Measurements from ENCODE around the gene SMURF2. TPM values are rescaled to one million over a fixed set of nuclear protein-coding genes. Genes with fewer than 3 reads are reported as not detected.

SMURF2 gene
- total RNA-seq, 1 experiment from 2014 or later: 76.6 TPM

DNA sequence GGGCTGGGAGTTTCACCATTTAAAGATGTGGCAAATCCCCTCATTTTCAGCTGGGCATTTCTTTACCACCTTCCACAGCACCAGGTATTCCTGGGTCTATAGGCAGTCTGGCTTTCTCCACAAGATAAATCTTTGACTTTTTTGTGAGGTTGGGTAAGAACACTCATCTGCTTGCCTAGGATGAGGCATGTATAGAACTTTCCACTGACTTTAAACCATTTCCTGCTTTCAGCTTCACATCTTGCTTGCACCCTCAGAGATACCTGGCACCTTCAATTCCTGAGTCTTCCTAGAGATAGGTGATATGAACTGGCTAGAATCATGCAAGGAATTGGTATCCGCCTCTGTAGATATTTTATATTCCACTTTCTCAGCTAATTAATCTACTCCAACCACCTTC is 27.9 kb downstream of the SMURF2 start:
- CTCF ChIA-PET: no interaction called here
- Histone ChIP-seq H2AFZ (ENCODE audit: low read length) (no peak overlapping the region), H3K9ac (ENCODE audit: low read length) (no peak overlapping the region), H3K9me3 (ENCODE audit: low read length) (no peaks in the 10 kb centered on the region), H3K27me3 (ENCODE audit: low read length) (no peaks in the 10 kb centered on the region), H4K20me1 (ENCODE audit: low read length) (peaks cover 50% of the 10 kb centered on the region), H3F3A (ENCODE audit: low read length, unreplicated experiment) (peaks cover 11% of the 10 kb centered on the region), H3K4me2 (ENCODE audit: low read length) (no peak overlapping the region), H3K36me3 (ENCODE audit: low read depth, low read length) (peaks cover 12% of the 10 kb centered on the region; the same call in 1 of the 2 replicates), H3K79me2 (ENCODE audit: low read length) (peaks cover 99% of the 10 kb centered on the region), H3K4me1 (ENCODE audit: insufficient read depth, low read length) (peaks cover 28% of the 10 kb centered on the region), H3K27ac (ENCODE audit: low read length) (no peak overlapping the region), H3K9me2 (replicated peaks; ENCODE audit: low read length) (no peaks in the 10 kb centered on the region), H3K4me3 (ENCODE audit: low read length) (no peak overlapping the region)
- DNase-seq: no peak
- TF ChIP-seq CTCF (conservative IDR thresholded peaks at IDR 0.05; ENCODE audit: low read depth, low read length) (no peak), EZH2 (IDR thresholded peaks at IDR 0.05; ENCODE audit: low read length, unreplicated experiment) (no peak), EZH2phosphoT487 (IDR thresholded peaks at IDR 0.05; ENCODE audit: borderline replicate concordance, low read length) (no peak)
- no TSS peak for BruUV-seq (replicated peaks)
- ATAC-seq: no peak
- intact Hi-C loops (cut with micrococcal nuclease): no loop called here
- POLR2A ChIA-PET (ENCODE audit: unreplicated experiment): no interaction called here

DNA sequence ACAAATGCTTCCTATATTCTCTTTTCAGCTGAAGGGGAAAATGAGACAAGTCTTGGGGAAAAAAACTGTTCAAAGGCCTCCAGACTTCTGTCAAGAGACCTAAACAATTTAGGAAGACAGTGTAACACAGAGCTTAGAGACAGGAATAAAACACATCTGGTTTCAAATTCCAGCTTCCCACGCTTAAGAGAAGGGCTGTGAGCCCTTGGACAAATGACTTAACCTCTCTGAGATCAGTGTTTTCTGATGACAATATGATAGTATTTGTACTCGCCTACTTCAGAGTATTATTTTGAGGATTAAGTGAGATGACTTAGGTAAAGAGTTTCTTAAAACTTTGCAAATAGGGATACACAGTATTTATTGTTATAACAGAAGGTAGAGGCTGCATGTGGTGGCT is 29.5 kb downstream of the SMURF2 start:
- DNase-seq (no peak), ATAC-seq (no peak)
- Histone ChIP-seq H3K9ac (ENCODE audit: low read length) (no peak overlapping the region), H3K9me2 (replicated peaks; ENCODE audit: low read length) (no peaks in the 10 kb centered on the region), H3K4me2 (ENCODE audit: low read length) (no peak overlapping the region), H3K27ac (ENCODE audit: low read length) (no peak overlapping the region), H3K4me1 (ENCODE audit: insufficient read depth, low read length) (peaks cover 28% of the 10 kb centered on the region), H2AFZ (ENCODE audit: low read length) (no peak overlapping the region), H3K27me3 (ENCODE audit: low read length) (no peaks in the 10 kb centered on the region), H3K4me3 (ENCODE audit: low read length) (no peak overlapping the region), H4K20me1 (ENCODE audit: low read length) (peaks cover 59% of the 10 kb centered on the region), H3K9me3 (ENCODE audit: low read length) (no peaks in the 10 kb centered on the region), H3F3A (ENCODE audit: low read length, unreplicated experiment) (peaks cover 11% of the 10 kb centered on the region), H3K36me3 (ENCODE audit: low read depth, low read length) (peaks cover 10% of the 10 kb centered on the region; the same call in 1 of the 2 replicates), H3K79me2 (ENCODE audit: low read length) (peaks cover 99% of the 10 kb centered on the region)
- intact Hi-C loops (cut with micrococcal nuclease): no loop called here
- TF ChIP-seq EZH2phosphoT487 (IDR thresholded peaks at IDR 0.05; ENCODE audit: borderline replicate concordance, low read length) (no peak), CTCF (conservative IDR thresholded peaks at IDR 0.05; ENCODE audit: low read depth, low read length) (no peak), EZH2 (IDR thresholded peaks at IDR 0.05; ENCODE audit: low read length, unreplicated experiment) (no peak)
- ChIA-PET POLR2A (ENCODE audit: unreplicated experiment) (no interaction called here), CTCF (interaction anchor here (0.5 to 0.6 kb wide), 2 partner anchors 9 to 104 kb away, joined by 3 to 4 read pairs; no protein-coding TSS in a partner anchor)
- no TSS peak for BruUV-seq (replicated peaks)

DNA sequence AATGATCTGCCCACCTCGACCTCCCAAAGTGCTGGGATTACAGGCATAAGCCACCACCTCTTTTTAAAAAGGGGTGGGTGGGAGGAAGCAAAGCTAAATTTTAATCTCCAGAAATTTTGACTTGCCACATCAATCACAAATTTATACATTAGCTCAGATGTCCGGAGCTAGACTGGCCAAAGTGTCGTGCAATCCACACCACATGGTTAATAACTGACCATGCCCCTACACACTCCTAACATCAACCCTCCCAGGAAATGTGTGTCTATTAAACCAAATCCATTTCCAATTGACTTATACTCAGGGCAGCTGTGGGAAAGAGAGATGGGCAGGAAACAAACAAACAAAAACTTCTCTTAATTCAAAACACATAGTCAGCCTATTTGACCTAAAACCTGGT is 29.9 kb downstream of the SMURF2 start:
- no peak overlapping the region for H3K4me3 ChIP-seq (ENCODE audit: low read length)
- H3K27ac ChIP-seq (ENCODE audit: low read length): no peak overlapping the region
- ChIA-PET POLR2A (ENCODE audit: unreplicated experiment) (no interaction called here), CTCF (interaction anchor here (0.6 kb wide), 1 partner anchor 8 kb away, joined by 4 read pairs; no protein-coding TSS in a partner anchor)
- no peak for DNase-seq
- TF ChIP-seq CTCF (conservative IDR thresholded peaks at IDR 0.05; ENCODE audit: low read depth, low read length) (no peak), EZH2 (IDR thresholded peaks at IDR 0.05; ENCODE audit: low read length, unreplicated experiment) (no peak), EZH2phosphoT487 (IDR thresholded peaks at IDR 0.05; ENCODE audit: borderline replicate concordance, low read length) (no peak)
- H3K9me3 ChIP-seq (ENCODE audit: low read length): no peaks in the 10 kb centered on the region
- no TSS peak for BruUV-seq (replicated peaks)
- peaks cover 99% of the 10 kb centered on the region for H3K79me2 ChIP-seq (ENCODE audit: low read length)
- no peak for ATAC-seq
- H3K4me2 ChIP-seq (ENCODE audit: low read length): no peak overlapping the region
- H4K20me1 ChIP-seq (ENCODE audit: low read length): peaks cover 63% of the 10 kb centered on the region
- no peaks in the 10 kb centered on the region for H3K9me2 ChIP-seq (replicated peaks; ENCODE audit: low read length)
- intact Hi-C loops (cut with micrococcal nuclease): no loop called here
- H2AFZ ChIP-seq (ENCODE audit: low read length): no peak overlapping the region
- H3K36me3 ChIP-seq (ENCODE audit: low read depth, low read length): peaks cover 11% of the 10 kb centered on the region; the same call in 1 of the 2 replicates
- no peak overlapping the region for H3K9ac ChIP-seq (ENCODE audit: low read length)
- peaks cover 11% of the 10 kb centered on the region for H3F3A ChIP-seq (ENCODE audit: low read length, unreplicated experiment)
- H3K4me1 ChIP-seq (ENCODE audit: insufficient read depth, low read length): peaks cover 28% of the 10 kb centered on the region
- no peaks in the 10 kb centered on the region for H3K27me3 ChIP-seq (ENCODE audit: low read length)
